ENCODE data around the gene SNUPN.
"Not testable (repeated sequence)": the region's sequence is repeated elsewhere in the genome, so short reads cannot be mapped to it uniquely, and the experiment has no call there.

SNUPN gene

GRCh38 chr15:75631935-75632334 is 6.4 kb upstream of the SNUPN start:
- no peak for DNase-seq

DNA sequence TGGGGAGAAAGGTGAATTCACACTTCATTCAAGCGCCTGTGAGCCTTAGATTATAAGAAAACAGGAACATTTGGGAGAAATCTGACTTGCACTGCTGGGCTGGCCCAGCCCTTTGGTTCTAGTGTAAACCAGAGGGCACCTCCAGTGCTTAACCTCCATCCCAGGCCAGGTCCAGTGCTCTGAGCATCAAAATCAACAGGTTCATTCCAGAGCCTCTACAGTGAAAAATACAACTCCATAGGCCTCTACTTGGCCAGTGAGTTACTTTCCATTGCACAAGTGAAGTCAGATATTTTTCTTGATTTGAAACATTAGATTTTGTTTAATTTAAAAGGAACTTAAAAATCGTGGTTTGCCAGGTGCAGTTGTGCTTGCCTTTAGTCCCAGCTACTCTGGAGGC is 3.0 kb downstream of the SNUPN start:
- no peak for DNase-seq

DNA sequence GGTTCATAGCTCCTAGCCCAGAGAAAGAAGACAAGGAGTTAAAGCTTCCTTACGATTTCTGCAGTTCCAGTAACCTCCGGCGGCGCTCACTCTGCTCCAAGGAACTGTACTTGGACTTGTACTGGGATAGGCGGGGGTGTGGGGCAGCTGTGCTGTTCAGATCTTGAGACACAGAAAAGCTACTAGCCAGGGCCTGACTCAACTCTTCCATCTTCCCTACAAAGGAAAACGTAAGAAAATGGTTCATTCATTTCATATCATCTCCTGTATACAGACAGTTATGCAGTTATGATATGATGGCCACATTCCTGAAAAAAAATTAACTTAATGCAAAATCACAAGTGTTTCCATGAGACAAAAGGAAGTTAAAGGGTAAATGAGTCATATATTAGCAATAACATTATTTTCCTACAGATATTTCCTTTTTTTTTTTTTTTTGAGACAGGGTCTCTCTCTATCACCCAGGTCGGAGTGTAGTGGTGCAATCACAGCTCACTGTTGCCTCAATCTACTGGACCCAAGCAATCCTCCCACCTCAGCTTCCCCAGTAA is 4.6 kb downstream of the SNUPN start:
- peak; percentile 19 to 37 for DNase-seq

DNA sequence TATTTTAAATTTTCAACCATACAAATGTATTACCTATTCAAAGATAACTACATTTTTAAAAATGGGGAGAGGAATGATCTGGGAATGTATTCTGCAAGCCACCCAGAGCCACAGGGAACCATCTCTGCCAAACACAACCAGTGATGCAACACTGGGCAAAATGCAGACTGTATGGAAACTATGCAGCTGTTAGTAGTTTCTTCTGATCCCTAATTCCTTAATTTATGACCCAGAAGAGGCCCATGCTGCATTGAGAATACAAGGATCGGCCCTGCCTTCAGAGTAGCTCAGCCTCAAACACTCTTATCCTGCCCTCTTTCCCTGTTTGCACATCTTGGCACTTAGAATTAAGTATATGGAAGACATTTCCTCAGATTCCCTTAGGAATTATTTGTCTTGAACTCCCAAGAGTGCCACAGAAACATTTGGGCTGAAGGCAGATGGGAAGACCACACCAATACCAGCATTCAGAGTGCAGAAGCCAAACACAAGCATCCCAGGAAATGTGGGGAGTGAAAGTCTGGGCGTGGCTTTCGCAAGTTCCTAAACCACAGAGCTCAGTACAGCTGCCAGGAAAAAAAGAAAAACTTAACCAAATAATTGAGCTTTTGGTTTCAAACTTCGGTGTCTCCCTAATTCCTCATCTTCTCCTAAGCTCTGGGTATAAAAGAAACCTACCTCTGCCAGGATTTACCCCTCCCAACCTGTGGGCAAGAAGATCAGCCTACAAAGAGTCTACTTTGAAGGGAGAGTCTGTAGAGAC is 5.3 kb downstream of the SNUPN start:
- no peak for DNase-seq

- no peak for DNase-seq
Measured at GRCh38 chr15:75616766-75617165, 8.8 kb downstream of the SNUPN start.

DNA sequence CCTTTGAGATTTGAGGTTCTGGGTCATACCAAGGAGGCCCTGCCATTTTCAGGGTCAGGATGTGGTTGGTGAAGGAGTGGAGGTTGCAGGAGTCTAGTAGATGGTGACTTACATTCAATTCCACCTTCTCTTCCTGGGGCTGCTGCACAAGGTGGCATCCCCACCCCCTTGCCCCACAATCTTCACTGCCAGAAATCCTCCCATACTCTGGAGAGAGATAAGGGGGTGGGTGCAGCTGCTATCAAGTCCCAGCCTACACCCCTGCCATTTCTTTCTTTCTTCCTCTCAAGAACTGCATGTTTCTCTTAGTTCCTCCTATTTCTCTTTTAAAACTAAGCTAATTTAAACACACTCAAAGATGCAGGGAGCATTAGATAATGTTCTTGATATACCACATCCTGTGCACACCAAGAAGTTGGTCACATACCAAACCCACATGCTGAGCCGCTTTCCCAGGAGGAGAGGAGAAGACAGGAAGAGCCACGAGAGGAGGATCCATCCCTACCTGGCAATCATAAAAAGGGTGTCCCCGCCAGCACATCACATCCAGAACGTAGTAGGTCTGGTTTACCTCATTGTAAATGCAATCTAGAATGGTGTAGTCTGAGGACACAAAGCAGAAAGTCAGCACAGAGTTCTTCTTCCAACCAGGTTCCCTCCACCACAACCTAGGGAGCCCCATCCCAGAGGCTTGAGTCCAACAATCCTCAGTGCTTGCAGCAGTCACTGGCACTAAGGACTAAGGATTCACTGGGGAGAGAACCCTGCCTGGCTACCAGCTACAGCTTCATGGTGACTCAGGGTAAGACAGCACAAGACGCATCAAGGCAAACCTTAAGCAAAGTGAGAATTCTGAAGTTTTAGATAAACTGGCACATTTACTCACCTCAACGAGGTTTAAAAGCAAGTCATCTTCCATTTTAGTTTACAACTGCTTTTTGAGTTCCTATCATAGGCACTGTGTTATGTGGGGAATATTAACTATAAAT is 18.5 kb downstream of the SNUPN start:
- no peak for DNase-seq

DNA sequence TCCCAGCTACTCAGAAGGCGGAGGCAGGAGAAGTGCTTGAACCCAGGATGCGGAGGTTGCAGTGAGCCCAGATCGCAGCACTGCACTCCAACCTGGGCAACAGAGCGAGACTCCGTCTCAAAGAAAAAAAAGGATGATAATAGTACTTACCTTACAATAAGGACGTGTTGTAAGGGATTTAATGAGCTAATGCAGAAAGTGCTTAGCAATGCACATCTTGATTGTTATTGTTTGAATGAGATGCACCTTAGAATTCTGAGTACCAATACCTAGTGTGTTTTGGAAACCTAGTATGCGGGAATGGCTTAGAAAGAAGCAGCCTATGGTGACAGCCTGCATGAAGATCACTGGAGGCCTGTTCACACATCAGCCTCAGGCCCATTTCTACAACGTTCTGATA is 19.5 kb downstream of the SNUPN start:
- DNase-seq, result no peak

DNA sequence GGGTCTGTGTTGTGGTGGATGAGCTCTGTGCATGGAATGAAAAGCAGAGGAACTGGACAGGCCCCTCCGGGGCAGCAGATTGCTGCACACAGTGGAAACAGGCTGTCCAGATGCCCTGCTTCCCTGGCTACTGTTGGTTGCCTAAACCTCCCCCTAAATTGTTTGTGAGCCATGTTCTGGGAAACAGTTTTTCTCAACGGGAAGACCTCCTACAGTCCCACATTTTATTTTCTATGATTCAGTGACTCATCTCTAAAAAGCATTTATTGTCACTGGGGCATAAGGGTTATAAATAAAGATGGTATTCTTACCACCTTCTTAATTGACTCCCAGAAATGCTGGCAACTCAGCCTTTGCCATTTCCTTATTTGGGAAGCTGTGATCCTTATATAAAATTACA is 26.1 kb downstream of the SNUPN start:
- no peak for DNase-seq

DNA sequence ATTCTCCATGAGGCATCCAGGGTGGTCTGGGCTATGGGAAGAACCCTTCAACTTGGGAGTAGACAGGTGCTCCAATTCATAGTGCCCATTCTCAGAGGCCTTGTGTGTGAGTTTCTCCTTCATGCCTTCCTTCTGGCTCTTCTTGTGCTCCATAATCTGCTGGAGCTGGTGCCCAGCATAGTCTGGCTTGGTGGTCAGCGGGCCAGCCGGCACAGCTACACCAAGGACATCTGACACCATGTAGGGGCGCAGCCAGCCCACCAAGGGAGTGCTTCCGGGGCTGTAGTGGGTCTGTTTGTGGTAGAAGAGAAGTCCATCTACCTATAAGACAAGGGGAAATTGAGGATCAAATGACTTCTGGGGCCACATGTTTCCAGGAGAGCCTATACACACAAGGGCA is 27.2 kb downstream of the SNUPN start:
- DNase-seq, result no peak

DNA sequence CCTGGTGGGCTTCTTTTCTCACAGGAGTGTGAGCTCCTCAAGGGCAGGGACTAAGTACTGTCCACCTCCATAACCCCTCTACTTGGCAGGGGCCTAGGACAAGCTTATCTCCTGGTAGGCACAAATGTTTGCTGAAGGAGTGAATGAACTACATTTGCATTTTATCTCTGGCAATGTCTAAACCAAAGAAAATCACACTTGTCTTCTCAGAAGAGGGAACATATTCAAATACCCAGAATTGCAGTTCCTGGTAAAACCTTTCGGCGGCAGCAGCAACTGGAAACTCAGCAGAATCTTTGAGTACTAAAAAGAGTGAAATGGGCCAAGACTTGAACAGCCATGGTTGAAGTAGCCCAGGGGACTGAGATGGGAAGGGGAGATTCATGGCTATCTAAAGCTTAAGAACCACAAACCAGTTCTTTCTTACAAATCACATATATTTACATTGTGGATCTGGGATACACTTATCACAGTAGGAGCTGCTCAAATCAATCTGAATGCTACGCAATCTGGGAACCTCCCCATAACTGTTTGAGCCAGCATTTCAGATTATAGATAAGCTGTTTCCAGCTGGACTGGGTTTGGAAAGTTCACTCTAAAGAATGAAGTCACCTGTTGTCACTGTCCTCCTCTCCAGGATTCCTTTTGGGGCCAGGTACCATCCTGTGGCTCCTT is 27.7 kb downstream of the SNUPN start:
- DNase-seq, result peak in 1 of 2 donors; percentile 36

DNA sequence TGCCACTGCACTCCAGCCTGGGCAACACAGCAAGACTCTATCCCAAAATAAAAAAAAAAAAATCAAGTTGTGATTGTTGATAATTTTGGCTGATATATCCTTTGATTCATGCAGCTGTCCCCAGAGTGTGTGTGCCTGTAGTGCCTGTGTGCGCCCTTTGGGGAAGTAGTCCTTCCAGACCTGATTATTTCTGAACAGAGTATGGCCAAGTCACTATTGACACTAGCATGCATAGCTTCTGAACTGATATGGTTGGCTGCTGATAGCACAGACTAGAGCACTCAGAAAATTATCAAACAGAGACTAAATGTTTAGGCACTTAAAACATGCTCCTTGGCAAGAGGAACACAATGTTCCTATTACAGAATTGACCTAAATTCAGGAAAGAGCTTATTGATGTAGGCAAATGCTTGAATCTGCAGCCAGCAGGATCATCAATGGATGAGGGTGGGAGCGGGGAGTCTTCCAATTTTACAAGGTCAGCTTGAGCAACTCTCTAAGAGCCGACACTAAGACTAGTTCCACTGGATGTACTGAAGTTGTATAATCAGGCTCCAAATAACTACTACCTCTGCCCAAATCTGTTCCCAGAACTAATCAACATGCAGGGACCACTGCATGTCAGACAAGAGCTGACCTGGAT is 28.7 kb downstream of the SNUPN start:
- no peak for DNase-seq

DNA sequence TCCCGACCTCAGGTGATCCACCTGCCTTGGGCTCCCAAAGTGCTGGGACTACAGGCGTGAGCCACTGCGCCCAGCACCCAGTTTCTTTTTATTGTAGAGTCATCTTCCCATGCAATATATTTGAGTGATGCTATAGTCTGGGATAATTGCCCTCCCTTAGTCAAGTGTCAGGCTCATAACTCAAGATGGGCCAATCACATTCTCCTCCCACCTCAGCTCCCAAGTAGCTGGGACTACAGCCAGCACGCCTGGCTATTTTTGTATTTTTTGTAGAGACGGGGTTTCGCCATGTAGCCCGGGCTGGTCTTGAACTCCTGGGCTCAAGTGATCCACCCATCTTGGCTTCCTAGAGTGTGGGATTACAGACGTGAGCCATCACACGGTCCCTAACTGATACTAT is 31.2 kb downstream of the SNUPN start:
- no peak for DNase-seq

- no peak for DNase-seq
Measured at GRCh38 chr15:75591655-75592364, 33.7 kb downstream of the SNUPN start.

DNA sequence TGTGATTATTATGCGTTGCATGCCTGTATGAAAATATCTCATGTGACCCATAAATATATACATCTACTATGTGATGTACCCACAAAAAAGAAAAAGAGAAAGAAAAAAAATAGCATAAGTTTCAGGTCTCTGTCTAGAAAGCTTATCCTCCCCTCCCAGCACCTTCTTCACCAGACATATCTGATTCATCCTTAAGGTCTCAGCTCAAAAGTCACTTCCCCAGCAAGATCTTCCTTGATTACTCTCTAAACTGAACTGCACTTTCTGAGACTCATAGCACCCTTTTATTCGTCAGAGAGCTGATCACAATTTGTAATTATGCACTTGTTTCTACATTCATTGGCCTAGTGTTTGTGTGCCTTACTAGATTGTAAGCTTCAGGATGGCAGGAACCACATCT is 35.3 kb downstream of the SNUPN start:
- DNase-seq, result no peak

GRCh38 chr15:75589071-75589470 is 36.5 kb downstream of the SNUPN start:
- DNase-seq, result no peak

DNA sequence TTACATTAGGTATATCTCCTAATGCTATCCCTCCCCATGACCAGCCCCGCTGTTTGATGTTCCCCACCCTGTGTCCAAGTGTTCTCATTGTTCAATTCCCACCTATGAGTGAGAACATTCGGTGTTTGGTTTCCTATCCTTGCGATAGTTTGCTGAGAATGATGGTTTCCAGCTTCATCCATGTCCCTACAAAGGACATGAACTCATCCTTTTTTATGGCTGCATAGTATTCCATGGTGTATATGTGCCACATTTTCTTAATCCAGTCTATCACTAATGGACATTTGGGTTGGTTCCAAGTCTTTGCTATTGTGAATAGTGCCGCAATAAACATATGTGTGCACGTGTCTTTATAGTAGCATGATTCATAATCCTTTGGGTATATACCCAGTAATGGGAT is 39.1 kb downstream of the SNUPN start:
- not testable (repeated sequence) for DNase-seq

GRCh38 chr15:75584121-75584520 is 41.4 kb downstream of the SNUPN start:
- DNase-seq, result no peak

DNA sequence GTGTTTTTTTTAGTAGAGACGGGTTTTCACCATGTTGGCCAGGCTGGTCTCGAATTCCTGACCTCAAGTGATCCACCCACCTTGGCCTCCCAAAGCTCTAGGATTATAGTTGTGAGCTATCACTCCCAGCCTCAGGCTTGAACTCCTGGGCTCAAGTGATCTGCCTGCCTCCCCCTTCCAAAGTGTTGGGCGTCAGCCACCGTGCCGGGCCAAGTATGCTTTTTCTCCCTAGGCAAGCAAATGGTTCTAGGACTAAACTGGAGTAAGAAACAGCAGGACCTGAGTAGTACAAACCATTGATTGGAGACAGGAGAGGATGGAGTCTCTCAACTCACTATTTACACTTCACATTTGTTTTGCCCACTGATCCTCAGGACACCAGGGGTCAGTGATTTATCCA is 41.8 kb downstream of the SNUPN start:
- DNase-seq, result no peak

DNA sequence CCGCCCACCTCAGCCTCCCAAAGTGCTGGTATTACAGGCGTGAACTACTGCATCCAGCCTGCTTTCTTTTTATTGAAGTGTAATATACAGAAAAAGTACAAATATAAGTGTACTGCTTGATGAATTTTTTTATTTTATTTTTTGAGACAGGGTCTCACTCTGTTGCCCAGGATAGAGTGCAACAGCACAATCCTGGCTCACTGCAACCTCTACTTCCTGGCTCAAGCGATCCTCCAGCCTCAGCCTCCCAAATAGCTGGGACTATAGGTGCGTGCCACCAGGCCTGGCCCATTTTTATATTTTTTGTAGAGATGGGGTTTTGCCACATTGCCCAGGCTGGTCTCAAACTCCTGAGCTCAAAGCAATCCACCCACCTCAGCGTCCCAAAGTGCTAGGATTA is 42.6 kb downstream of the SNUPN start:
- not testable (repeated sequence) for DNase-seq

DNA sequence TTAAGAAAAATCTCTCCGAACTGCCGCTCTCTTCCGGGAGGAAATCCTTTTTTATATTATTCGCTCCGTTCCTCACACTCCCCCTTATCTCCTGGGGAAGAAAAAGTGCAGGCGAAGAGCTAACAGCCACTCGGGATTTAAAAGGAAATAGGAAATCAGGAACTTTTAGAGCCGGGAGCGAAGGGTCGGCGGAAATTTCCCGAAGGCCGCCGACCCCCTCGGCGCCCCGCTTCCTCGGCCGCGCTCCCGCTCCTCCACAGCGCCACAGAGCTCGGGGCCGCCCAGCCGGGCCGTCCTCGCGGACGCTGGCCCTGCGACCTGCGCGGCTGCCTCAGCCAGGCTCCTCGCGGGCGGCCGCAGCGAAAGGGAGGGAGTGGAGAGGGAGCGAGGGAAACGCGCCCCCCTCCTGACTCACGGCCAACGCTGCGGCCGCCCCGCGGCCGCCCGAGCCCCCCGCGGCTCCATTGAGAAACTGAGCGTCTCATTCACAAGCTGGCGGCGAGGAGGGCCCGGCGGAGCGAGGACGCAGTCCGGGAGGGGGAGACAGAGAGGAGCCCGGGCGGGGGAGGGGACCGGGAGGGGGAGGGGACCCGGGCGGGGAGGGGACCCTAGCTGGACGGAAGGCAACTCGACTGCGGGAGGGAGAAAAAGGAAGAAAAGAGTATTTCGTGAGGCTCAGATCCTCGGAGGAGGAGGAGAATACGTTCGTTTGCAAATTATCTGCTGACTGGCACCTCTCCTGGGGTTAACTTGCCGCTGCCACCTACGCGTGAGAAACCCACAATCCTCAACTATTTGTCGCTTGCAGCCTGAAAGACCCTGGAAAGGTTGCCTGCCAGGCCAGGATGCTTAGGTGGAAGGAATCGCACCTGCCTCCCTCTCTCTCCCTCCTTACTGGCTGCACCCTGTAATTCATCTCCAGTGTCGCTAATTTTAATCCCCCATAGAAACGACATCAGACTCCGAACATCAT is 46.3 kb downstream of the SNUPN start, which contains the start of gene PTPN9:
Gene PTPN9, minus strand, starts transcription at position 368 of the 973 bp plus-strand sequence. CDS start 539 bp downstream, outside the sequence.
- peak; percentile 69 to 72 for DNase-seq
